ENCODE measurements around the gene LCLAT1.

GRCh38 chr2:30686669-30687068 is 239.6 kb downstream of the LCLAT1 start:
- TF ChIP-seq POLR2A (IDR thresholded peaks at IDR 0.05; ENCODE audit: low read length) (no peak), GATA1 (IDR thresholded peaks at IDR 0.05; ENCODE audit: low read depth, low read length) (no peak)

Data from erythroblast (primary cell).